OCI-LY3 (cell line): Measurements from ENCODE around the gene LINGO1.

Experiments
- EZH2phosphoT487 ChIP-seq: fragments of 200-600 bp; shearing (Covaris generic); IDR thresholded peaks from 2 replicates; pipeline ENCODE4 v1.6.1; 2018; ENCODE audit warnings: antibody characterized with exemption, mixed run types, low read depth
- TF ChIP-seq, protein P1 (sequence below): fragments of 200-600, 300-600 bp; sonication (generic); IDR thresholded peaks from 2 replicates; pipeline ENCODE4 v1.5.1; 2014; ENCODE audit warnings: antibody characterized with exemption, low read length, low read depth

DNA sequence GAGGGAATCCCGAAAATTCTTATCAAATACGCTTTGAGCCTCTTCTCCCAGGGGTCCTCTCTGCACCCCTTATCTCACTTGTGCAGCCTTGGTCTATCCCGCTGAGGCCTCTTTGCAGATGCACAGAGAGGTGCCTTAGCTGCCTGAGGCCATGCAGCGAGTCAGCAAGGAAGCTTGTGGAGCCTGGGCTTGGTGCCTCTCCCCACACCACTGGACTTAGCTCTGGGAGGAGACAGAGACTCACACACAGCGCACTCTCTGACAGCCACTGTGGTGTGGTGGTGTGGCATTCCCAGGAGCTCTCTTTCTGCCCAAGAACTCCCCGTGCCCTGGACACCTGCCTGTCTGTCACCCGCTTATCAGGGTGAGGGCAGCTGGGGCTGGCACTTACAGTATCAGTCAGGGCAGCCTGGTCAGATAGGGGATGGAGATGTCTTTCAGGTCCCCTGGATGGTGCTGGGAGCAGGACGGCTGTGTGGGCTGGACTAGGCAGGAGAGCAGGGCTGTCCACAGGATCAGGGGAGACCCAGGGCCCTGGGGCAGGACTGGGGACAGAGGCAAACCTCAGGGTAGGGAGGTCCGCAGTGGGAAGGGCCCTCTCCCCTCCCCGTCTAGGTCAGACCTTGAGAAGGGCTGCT lies 10.2 kb upstream of the LINGO1 start:
- TF ChIP-seq, protein P1, sequence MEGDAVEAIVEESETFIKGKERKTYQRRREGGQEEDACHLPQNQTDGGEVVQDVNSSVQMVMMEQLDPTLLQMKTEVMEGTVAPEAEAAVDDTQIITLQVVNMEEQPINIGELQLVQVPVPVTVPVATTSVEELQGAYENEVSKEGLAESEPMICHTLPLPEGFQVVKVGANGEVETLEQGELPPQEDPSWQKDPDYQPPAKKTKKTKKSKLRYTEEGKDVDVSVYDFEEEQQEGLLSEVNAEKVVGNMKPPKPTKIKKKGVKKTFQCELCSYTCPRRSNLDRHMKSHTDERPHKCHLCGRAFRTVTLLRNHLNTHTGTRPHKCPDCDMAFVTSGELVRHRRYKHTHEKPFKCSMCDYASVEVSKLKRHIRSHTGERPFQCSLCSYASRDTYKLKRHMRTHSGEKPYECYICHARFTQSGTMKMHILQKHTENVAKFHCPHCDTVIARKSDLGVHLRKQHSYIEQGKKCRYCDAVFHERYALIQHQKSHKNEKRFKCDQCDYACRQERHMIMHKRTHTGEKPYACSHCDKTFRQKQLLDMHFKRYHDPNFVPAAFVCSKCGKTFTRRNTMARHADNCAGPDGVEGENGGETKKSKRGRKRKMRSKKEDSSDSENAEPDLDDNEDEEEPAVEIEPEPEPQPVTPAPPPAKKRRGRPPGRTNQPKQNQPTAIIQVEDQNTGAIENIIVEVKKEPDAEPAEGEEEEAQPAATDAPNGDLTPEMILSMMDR, result no peak
- TF ChIP-seq EZH2phosphoT487, result no peak
